Upper lobe of right lung (tissue), 1 donor: ENCODE data around the gene TTC31. TPM values are rescaled to one million over a fixed set of nuclear protein-coding genes. Genes with fewer than 3 reads are reported as not detected.

Source experiments
- ATAC-seq: fragments of 200-7000 bp; cut with Tn5 transposase; one replicate; pipeline ENCODE4 v1.9.1; 2020; ENCODE audit warnings: mild to moderate bottlenecking, moderate library complexity
- DNase-seq: peaks from one replicate; pipeline ENCODE4 v3.0.0-alpha.2; 2020
- H3K27ac ChIP-seq: fragments of 200-600 bp; one replicate; pipeline ENCODE4 v1.8.0; 2022
- H3K27me3 ChIP-seq: fragments of 200-600 bp; one replicate; pipeline ENCODE4 v1.8.0; 2022; ENCODE audit warnings: mild to moderate bottlenecking
- H3K36me3 ChIP-seq: fragments of 200-600 bp; one replicate; pipeline ENCODE4 v1.8.0; 2022
- H3K4me1 ChIP-seq: fragments of 200-600 bp; one replicate; pipeline ENCODE4 v1.8.0; 2022
- H3K4me3 ChIP-seq: fragments of 200-600 bp; one replicate; pipeline ENCODE4 v1.8.0; 2022; ENCODE audit warnings: mild to moderate bottlenecking
- H3K9me3 ChIP-seq: fragments of 200-600 bp; one replicate; pipeline ENCODE4 v1.8.0; 2022
- intact Hi-C: fragments of 100-400 bp; cut with DNase I; formaldehyde crosslinking; loops from one replicate; pipeline ENCODE4 v1.11.0; 2022
- total RNA-seq: library from RNA; stranded (reverse); fragmentation: NEBNext Ultra II Directional; extraction: Animal tissue kit (Norgen Biotek cat#: 25700); gene quantifications from one replicate; pipeline ENCODE4 v1.2.1, GENCODE V29; 2021
- TF ChIP-seq, protein P1 (sequence below): fragments of 200-600 bp; IDR thresholded peaks from one replicate; pipeline ENCODE4 v1.8.0; 2022; ENCODE audit warnings: antibody characterized with exemption
- donor health status: DM: no; HTN: yes; CAD: no; lungs with severe emphysema.

TTC31 gene
- total RNA-seq, 1 donor from 2014 or later = 23.4 TPM

DNA sequence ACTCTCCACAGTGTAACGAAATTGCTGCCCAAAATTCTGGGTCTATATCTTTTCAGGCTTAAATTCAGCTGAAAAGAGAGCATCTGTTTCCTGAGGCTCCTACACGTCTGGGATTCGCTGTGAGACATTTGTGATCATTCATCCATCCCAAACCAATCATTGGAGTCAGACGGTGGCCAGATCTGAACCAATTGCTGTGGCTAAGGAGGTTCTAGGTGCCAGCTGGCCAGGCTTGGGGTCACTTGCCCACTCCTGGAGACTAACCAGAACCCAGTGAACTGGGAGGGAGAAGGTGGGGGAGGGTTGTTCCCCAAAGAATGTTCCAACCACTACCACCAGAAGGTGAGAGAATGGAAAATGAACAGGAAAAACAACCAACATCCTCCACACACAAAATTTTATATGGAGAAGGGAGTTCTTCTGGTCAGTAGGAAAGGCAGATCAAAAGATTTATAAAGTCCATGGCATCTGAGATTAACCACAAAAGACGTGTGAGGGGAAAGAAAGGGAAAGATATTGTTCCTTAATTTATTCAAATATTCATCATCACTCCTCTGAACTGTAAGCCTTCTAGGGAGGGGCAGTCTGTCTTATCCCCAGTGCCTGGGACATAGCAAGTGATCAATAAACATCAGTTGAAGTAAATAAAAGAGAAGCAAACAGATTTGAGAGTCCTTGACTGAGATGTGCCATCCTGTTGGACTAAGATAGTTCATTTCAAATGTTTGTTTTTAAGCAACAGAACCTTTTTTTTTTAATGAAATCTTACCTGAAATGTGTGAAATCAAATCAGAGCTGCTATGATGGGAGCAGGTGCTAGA, 38.2 kb upstream of the TTC31 start:
- H3K9me3 ChIP-seq = no peaks in the 10 kb centered on the region
- H3K27me3 ChIP-seq = peaks cover 13% of the 10 kb centered on the region
- no peak overlapping the region for H3K27ac ChIP-seq
- H3K36me3 ChIP-seq = no peaks in the 10 kb centered on the region
- H3K4me1 ChIP-seq = peaks cover 16% of the 10 kb centered on the region
- no peak overlapping the region for H3K4me3 ChIP-seq
- ATAC-seq = no peak
- TF ChIP-seq, protein P1, sequence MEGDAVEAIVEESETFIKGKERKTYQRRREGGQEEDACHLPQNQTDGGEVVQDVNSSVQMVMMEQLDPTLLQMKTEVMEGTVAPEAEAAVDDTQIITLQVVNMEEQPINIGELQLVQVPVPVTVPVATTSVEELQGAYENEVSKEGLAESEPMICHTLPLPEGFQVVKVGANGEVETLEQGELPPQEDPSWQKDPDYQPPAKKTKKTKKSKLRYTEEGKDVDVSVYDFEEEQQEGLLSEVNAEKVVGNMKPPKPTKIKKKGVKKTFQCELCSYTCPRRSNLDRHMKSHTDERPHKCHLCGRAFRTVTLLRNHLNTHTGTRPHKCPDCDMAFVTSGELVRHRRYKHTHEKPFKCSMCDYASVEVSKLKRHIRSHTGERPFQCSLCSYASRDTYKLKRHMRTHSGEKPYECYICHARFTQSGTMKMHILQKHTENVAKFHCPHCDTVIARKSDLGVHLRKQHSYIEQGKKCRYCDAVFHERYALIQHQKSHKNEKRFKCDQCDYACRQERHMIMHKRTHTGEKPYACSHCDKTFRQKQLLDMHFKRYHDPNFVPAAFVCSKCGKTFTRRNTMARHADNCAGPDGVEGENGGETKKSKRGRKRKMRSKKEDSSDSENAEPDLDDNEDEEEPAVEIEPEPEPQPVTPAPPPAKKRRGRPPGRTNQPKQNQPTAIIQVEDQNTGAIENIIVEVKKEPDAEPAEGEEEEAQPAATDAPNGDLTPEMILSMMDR = no peak
- DNase-seq = no peak
- intact Hi-C loops = no loop called here

DNA sequence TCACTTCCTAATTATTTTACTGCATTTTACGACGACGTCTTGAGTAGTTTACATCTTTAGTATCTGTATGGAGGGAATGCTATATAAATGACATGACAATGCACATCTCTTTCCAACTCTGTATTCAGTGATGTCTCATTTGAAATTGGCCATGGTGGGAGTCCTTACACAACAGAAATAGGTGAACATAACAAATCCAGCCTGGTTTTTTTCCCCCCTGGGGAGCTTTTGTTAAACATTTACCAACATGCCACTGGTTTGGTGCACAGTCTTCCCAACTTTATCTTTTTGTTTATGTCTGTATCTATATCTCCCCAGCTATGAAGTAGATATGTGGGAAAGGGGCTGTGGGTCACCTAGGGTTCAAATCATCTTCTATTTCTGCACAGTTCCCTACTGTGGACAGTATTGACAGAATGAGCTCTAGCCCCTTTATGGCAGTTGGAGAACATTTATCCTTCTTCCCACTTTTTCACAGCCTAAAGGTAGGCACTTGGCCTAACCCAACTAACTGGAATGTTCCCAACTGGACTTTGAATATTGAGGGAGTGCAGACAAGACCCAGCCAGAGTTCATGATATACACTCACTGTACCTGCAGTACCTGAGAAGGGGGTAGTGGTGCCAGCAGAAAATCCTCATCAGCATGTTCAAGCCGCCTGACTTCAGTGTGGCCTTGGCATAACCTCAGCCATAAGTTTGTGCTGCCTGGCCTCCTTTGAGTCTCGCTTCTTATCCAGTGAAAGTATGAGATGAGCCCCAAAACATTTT, 35.5 kb upstream of the TTC31 start:
- H3K9me3 ChIP-seq = no peaks in the 10 kb centered on the region
- intact Hi-C loops = no loop called here
- H3K27me3 ChIP-seq = peaks cover 2% of the 10 kb centered on the region
- ATAC-seq (no peak), DNase-seq (no peak)
- no peaks in the 10 kb centered on the region for H3K36me3 ChIP-seq
- H3K4me1 ChIP-seq = no peaks in the 10 kb centered on the region
- no peak overlapping the region for H3K27ac ChIP-seq
- H3K4me3 ChIP-seq = no peak overlapping the region
- TF ChIP-seq, protein P1 = no peak

DNA sequence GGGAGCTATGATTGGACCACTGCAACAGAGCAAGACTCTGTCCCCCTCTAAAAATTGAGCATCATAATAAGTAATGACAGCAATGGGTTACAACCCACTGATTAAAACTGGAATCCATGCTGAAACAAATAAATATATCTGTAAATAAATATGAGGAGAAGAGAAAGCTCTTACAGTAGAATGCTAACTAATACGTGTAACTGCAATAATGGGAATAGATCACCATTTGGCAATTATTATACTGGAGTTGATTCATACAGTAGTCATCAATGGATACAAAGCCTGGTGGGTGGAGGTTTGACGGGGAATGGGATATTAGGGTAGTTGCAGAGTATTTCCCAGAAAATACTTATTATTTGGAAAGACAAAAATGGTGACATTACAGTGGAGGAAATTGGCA, 34.1 kb upstream of the TTC31 start:
- TF ChIP-seq, protein P1 = no peak
- no peaks in the 10 kb centered on the region for H3K36me3 ChIP-seq
- no peak for DNase-seq
- H3K4me3 ChIP-seq = no peak overlapping the region
- no peak overlapping the region for H3K27ac ChIP-seq
- ATAC-seq = no peak
- H3K4me1 ChIP-seq = no peaks in the 10 kb centered on the region
- no peaks in the 10 kb centered on the region for H3K27me3 ChIP-seq
- intact Hi-C loops = no loop called here
- H3K9me3 ChIP-seq = no peaks in the 10 kb centered on the region

DNA sequence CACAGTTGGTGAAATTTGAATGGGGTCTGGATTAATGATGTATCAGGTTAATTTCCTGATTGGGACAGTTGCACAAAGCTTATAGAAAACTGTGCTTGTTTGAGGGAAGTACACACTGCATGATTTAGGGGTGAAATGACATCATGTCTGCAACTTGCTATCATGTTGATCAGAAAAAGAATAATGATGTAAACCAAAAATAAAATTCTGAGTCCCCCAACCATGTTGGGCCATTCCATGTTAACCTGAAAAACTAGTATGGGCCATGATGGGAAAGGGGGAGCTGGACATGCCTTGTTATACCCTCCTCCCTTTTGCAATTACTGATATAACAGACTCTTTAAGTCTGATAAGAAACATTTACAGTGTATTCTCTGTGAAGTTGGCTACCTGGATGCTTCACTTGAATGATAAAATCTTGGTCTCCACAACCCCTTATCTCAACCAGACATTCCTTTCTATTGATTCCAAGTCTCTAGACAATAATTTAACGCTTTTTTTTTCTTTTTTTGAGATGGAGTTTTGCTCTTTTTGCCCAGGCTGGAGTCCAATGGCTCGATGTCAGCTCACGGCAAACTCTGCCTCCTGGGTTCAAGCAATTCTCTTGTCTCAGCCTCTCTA, 32.2 kb upstream of the TTC31 start:
- DNase-seq (no peak), ATAC-seq (no peak)
- Histone ChIP-seq H3K4me1 (peaks cover 8% of the 10 kb centered on the region), H3K27me3 (no peaks in the 10 kb centered on the region), H3K4me3 (no peak overlapping the region), H3K9me3 (no peaks in the 10 kb centered on the region), H3K36me3 (no peaks in the 10 kb centered on the region), H3K27ac (no peak overlapping the region)
- TF ChIP-seq, protein P1 = no peak
- intact Hi-C loops = no loop called here

DNA sequence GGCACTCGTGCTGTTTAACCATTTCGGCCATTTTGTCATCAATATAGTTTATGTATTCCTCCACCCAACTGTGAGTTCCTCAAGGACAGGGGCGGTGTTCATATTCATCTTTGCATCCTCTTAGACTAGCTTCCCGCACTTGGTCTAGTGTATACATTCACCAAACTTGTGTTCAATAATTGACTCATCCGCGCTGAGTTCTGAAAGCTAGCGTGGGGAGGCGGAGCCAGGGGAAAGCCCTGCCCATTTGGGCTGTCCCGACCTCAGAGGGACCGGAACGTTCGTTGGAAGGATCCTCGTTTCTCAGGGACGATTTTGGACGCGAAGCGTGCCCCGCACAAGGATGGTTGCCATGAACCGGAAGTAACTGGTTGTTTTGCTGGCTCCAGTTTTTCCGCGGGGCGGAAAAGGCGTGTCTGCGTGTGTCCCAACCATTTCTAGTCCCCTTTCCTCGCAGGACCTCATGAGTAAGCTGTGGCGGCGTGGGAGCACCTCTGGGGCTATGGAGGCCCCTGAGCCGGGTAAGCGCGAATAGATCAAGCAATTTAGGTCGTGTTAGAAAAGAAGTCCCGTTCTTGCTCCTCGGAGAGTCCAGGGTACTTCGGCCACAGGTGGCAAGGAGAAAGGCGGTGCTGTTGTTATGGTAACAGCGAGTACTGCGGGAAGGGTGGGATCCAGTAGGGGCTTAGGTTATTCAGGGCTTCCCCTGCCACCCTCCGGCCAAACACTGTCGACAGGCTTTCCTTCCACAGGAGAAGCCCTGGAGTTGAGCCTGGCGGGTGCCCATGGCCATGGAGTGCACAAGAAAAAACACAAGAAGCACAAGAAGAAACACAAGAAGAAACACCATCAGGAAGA, 28.0 kb upstream of the TTC31 start, which contains the start of gene INO80B:
Gene INO80B, plus strand, starts transcription at position 434 of the 858 bp plus-strand sequence. Its CDS starts 30 bp downstream, at position 464.
- Histone ChIP-seq H3K9me3 (no peaks in the 10 kb centered on the region), H3K36me3 (no peaks in the 10 kb centered on the region)

More for the DNA sequence above, 28.0 kb upstream of the TTC31 start, which contains the start of gene INO80B:
- Histone ChIP-seq H3K27ac (peak within 1 kb of the TSS; percentile 75), H3K27me3 (no peaks in the 10 kb centered on the region), H3K4me3 (peak within 1 kb of the TSS; percentile 71), H3K4me1 (peaks cover 33% of the 10 kb centered on the region)
- peak; percentile 81 for ATAC-seq
- DNase-seq = peak; percentile 96
- TF ChIP-seq, protein P1 = no peak
- intact Hi-C loops = no loop called here
